ENCODE data around the gene PSME3. TPM values are rescaled to one million over a fixed set of nuclear protein-coding genes. Genes with fewer than 3 reads are reported as not detected.
"Not testable (repeated sequence)": the region's sequence is repeated elsewhere in the genome, so short reads cannot be mapped to it uniquely, and the experiment has no call there.

The PSME3 gene
- total RNA-seq, 2 donors from 2014 or later: 68.5 to 71.1 TPM

DNA sequence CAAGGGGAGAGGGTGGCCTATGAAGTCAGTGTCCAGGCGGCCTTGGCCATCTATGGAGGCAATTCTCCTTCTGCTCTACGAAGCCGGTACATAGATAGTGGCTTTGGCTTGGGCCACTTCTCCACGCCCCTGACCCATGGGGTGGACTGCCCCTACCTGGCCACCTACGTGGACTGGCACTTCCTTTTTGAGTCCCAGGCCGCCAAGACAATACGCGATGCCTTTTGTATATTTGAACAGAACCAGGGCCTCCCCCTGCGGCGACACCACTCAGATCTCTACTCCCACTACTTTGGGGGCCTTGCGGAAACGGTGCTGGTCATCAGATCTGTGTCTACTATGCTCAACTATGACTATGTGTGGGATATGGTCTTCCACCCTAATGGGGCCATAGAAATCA lies 35.1 kb downstream of the PSME3 start:
- no peak for DNase-seq (ENCODE audit: low spot score)
- no peaks in the 10 kb centered on the region for H3K36me3 ChIP-seq
- no peaks in the 10 kb centered on the region for H3K27me3 ChIP-seq (replicated peaks; ENCODE audit: insufficient read depth)
- H3K4me1 ChIP-seq (replicated peaks): no peaks in the 10 kb centered on the region
- H3K27ac ChIP-seq: no peak overlapping the region
- H3K4me3 ChIP-seq: no peak overlapping the region
- intact Hi-C loops (cut with DNase I): no loop called here
- no peaks in the 10 kb centered on the region for H3K9me3 ChIP-seq
- TF ChIP-seq POLR2A (IDR thresholded peaks at IDR 0.05) (no peak), POLR2AphosphoS5 (IDR thresholded peaks at IDR 0.05) (no peak)
- TF ChIP-seq, protein P1, sequence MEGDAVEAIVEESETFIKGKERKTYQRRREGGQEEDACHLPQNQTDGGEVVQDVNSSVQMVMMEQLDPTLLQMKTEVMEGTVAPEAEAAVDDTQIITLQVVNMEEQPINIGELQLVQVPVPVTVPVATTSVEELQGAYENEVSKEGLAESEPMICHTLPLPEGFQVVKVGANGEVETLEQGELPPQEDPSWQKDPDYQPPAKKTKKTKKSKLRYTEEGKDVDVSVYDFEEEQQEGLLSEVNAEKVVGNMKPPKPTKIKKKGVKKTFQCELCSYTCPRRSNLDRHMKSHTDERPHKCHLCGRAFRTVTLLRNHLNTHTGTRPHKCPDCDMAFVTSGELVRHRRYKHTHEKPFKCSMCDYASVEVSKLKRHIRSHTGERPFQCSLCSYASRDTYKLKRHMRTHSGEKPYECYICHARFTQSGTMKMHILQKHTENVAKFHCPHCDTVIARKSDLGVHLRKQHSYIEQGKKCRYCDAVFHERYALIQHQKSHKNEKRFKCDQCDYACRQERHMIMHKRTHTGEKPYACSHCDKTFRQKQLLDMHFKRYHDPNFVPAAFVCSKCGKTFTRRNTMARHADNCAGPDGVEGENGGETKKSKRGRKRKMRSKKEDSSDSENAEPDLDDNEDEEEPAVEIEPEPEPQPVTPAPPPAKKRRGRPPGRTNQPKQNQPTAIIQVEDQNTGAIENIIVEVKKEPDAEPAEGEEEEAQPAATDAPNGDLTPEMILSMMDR (IDR thresholded peaks at IDR 0.05): no peak
- WGBS: 94% methylated on average over 12 of the region's 12 CpGs

DNA sequence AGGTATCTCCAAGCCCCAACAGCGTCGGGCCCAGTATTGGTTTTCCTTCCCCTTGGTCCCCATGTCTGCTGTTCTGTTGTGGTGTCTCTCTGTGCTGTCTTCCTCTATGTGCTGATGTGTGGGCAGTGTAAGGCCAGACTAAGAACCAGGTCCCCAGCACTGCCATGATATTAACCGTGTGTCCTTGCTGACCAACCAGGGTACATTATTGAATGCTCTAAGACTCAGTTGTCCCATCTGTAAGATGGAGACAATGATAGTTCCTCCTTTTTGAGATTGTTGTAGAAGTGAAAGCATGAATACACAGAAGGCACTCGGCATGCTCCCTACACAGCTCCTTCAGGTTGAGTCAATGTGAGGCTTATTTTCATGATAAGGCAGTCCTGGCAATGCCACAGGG lies 38.5 kb downstream of the PSME3 start:
- no peaks in the 10 kb centered on the region for H3K9me3 ChIP-seq
- no peak overlapping the region for H3K4me3 ChIP-seq
- H3K27ac ChIP-seq: no peak overlapping the region
- H3K4me1 ChIP-seq (replicated peaks): no peaks in the 10 kb centered on the region
- intact Hi-C loops (cut with DNase I): no loop called here
- no peak for DNase-seq (ENCODE audit: low spot score)
- no peaks in the 10 kb centered on the region for H3K27me3 ChIP-seq (replicated peaks; ENCODE audit: insufficient read depth)
- no peaks in the 10 kb centered on the region for H3K36me3 ChIP-seq
- WGBS: 93% methylated on average over 4 of the region's 4 CpGs
- no peak for TF ChIP-seq POLR2AphosphoS5 (IDR thresholded peaks at IDR 0.05)
- TF ChIP-seq POLR2A (IDR thresholded peaks at IDR 0.05): no peak
- TF ChIP-seq, protein P1 (IDR thresholded peaks at IDR 0.05): no peak

DNA sequence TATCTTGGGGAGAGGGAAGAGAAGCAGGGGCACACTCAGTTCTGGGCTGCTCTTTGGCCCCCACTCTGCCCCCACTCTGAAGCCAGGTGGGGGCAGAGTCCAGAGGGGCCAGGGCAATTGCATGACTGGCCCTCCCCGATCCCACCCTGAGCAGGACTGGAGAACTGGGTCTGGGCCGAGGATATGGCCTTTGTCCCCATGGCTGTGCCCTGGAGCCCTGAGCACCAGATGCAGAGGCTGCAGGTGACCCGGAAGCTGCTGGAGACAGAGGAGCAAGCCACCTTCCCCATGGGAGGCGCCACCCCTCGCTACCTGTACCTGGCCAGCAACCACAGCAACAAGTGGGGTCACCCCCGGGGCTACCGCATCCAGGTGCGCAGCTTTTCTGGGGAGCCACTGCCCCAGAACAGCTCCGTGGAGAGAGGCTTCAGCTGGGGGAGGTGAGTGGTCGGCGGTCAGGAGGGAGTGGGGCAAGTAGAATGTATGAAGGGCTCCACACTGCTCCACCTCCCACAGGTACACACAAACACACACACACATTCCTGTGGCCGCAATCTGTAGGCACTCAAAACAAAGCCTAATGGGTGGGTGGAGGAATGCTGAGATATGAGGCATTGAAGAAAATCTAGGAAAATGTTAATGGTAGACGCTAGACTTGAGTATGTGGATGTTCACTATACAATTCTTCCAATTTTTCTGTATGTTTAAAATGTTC lies 39.2 kb downstream of the PSME3 start:
- DNase-seq (ENCODE audit: low spot score): no peak
- intact Hi-C loops (cut with DNase I): no loop called here
- WGBS: 89% methylated on average over 12 of the region's 13 CpGs
- Histone ChIP-seq H3K9me3 (no peaks in the 10 kb centered on the region), H3K27ac (no peak overlapping the region), H3K36me3 (no peaks in the 10 kb centered on the region), H3K4me3 (no peak overlapping the region), H3K4me1 (replicated peaks) (no peaks in the 10 kb centered on the region), H3K27me3 (replicated peaks; ENCODE audit: insufficient read depth) (no peaks in the 10 kb centered on the region)
- TF ChIP-seq, protein P1 (IDR thresholded peaks at IDR 0.05): no peak
- TF ChIP-seq POLR2A (IDR thresholded peaks at IDR 0.05): no peak
- no peak for TF ChIP-seq POLR2AphosphoS5 (IDR thresholded peaks at IDR 0.05)

DNA sequence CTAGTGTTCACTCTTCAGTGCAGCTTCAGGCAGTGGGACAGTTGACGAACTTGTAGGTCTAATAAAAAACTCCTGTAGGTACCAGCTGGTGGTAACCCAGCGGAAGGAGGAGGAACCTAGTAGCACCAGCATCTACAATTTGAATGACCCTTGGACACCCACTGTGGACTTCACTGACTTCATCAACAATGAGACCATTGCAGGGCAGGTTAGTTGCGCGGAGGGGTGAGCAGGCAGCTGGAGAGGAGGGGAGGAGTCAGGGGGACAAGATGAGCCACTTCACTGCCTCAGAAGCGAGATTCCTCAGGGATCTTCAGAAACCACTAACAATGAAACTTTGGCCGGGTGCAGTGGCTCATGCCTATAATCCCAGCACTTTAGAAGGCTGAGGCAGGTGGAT lies 40.1 kb downstream of the PSME3 start:
- Histone ChIP-seq H3K27ac (no peak overlapping the region), H3K27me3 (replicated peaks; ENCODE audit: insufficient read depth) (no peaks in the 10 kb centered on the region), H3K4me1 (replicated peaks) (no peaks in the 10 kb centered on the region), H3K4me3 (no peak overlapping the region), H3K36me3 (no peaks in the 10 kb centered on the region), H3K9me3 (no peaks in the 10 kb centered on the region)
- 74% methylated on average over 6 of the region's 6 CpGs for WGBS
- intact Hi-C loops (cut with DNase I): no loop called here
- no peak for DNase-seq (ENCODE audit: low spot score)
- TF ChIP-seq POLR2A (IDR thresholded peaks at IDR 0.05): no peak

DNA sequence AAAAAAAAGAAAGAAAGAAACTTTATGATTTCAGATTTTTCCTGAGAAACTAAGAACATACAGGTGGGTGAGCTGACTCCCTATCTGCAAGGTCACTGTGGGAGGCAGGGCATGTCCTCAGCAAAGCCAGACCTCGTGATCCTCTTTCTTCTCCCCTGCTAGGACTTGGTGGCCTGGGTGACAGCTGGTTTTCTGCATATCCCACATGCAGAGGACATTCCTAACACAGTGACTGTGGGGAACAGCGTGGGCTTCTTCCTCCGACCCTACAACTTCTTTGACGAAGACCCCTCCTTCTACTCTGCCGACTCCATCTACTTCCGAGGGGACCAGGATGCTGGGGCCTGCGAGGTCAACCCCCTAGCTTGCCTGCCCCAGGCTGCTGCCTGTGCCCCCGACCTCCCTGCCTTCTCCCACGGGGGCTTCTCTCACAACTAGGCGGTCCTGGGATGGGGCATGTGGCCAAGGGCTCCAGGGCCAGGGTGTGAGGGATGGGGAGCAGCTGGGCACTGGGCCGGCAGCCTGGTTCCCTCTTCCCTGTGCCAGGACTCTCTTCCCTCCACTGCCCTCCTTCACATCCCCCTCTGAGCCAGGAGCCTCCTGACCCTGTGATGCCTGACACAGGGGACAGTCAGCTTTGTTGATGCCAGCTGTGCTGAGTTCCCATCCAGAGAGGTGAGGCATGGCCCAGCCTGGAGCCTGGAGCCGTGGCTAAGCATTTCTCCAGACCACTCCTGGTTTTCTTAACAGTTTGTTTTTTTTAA lies 40.9 kb downstream of the PSME3 start:
- intact Hi-C loops (cut with DNase I); H3K36me3 ChIP-seq; DNase-seq (ENCODE audit: low spot score); H3K27ac ChIP-seq; H3K4me3 ChIP-seq; H3K9me3 ChIP-seq; H3K27me3 ChIP-seq (replicated peaks; ENCODE audit: insufficient read depth); H3K4me1 ChIP-seq (replicated peaks): not testable (repeated sequence)
- WGBS: 88% methylated on average over 9 of the region's 12 CpGs

DNA sequence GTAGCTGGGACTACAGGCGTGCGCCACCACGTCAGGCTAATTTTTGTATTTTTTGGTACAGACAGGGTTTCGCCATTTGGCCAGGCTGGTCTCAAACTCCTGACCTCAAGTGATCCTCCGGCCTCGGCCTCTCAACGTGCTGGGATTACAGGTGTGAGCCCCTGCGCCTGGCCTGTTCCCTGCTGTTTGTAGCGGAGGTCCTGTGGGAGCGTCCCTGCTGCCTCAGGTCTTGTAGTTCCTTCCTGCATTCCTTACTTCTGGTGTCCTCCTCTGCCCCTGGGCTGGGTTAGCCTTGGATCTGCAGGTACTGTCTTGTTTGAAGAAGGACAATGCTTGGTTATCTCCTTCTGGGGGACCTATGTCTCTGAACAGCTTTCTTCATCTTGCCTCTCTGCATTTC lies 43.8 kb downstream of the PSME3 start:
- H3K9me3 ChIP-seq: no peaks in the 10 kb centered on the region
- H3K36me3 ChIP-seq: no peaks in the 10 kb centered on the region
- H3K27me3 ChIP-seq (replicated peaks; ENCODE audit: insufficient read depth): no peaks in the 10 kb centered on the region
- no peak for DNase-seq (ENCODE audit: low spot score)
- no peak overlapping the region for H3K4me3 ChIP-seq
- WGBS: 88% methylated on average over 10 of the region's 10 CpGs
- H3K27ac ChIP-seq: no peak overlapping the region
- no peaks in the 10 kb centered on the region for H3K4me1 ChIP-seq (replicated peaks)
- TF ChIP-seq, protein P1 (IDR thresholded peaks at IDR 0.05): no peak
- intact Hi-C loops (cut with DNase I): no loop called here
